ENCODE measurements around the gene STAM.

STAM gene

DNA sequence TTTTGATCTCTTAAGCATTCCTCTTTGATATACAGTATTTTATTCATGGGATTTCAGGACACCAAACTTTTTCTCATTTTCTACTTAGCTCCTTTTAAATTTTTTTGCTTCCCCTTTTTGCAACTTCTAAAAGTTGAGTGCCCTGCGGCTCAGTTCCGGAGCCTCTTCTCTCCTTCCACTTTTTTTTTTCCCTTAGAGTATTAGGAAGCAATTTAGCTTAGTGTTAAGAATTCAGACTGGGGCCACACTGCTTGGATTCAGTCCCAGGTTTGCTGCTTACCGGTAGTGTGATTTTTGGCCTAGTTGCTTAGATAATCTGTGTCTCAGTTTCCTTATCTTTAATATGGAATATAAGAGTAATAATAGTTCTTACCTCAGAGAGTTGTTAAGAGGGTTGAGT, 3.4 kb downstream of the STAM start:
- DNase-seq (ENCODE audit: low spot score), result no peak

DNA sequence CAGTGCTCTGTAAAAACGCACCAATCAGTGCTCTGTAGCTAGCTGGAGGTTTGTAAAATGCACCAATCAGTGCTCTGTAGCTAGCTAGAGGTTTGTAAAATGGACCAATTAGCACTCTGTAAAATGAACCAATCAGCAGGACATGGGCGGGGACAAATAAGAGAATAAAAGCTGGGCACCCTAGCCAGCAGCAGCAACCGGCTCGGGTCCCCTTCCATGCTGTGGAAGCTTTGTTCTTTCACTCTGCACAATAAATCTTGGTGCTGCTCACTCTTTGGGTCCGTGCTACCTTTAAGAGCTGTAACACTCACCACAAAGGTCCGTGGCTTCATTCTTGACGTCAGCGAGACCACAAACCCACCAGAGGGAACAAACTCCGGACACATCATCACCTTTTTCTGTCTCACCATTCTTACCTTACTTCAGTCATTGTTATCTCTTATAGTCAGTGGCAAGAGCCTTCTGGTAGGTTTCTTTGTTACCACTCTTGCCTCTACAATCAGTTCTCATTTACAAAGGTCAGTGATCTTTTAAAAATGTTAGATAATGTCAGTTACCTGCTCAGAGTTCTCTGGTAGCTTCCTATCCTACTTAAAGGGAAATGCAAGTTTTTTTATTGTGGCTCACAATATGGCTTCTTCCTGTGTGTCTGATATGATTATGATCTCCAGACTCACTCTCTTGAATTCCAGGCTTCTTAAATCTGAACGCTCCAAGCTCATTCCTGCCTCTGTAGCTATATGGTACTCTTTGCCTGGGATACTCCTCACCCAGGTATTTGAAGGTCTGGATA, 4.5 kb downstream of the STAM start:
- DNase-seq (ENCODE audit: low spot score), result no peak

DNA sequence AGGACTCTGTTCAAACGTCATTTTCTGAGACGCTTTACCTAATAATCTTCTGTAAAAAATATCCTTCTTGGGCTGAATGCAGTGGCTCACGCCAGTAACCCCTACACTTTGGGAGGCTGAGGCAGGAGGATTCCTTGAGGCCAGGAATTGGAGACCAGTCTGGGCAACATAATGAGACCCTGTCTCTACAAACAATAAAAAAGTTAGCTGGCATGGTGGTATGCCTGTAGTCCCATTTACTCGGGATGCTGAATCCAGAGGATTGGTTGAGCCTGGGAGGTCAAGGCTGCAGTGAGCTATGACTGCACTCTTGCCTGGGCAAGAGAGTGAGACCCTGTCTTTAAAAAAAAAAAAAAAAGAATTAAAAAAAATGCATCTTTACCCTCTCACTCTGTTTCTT, 5.1 kb downstream of the STAM start:
- DNase-seq (ENCODE audit: low spot score), result no peak

DNA sequence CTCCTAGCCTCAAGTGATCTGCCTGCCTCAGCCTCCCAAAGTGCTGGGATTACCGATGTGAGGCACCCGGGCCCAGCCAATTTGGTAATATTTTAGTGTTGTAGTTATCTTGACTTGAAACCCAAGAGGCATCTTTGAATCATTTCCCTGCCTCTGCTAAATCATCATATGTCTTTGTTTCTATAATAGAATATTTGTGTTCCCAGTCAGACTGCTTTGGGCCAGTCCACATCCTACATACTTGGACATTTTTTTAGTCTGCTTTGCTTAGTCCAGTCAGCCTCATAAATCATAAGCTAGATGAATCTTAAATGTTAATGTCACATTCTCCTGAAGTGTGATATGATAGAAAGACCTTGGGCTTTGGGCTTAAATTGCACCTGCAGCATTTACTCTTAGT, 5.9 kb downstream of the STAM start:
- DNase-seq (ENCODE audit: low spot score), result no peak

GRCh38 chr10:17650416-17650815, 6.5 kb downstream of the STAM start:
- DNase-seq (ENCODE audit: low spot score), result no peak

- no peak for DNase-seq (ENCODE audit: low spot score)
Measured at GRCh38 chr10:17651896-17652295, 7.9 kb downstream of the STAM start.

DNA sequence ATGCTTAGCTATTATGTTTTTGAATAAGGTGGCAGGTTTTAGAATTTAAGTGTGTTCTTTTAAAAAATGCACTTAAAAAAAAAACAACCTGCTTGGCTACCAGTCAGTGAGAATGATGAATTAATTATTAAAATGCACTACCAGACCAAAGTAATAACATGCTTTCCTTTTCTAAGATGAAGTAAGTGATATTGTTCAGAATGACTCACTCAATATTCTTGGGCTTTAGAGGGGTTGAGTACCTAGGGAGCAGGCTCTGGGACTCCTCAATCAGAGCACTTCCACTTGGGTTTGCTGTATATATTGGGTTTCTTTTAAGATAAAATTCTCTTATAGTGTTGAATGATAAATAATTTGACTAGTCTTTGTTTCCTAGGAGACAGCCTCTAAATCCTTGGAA, 8.6 kb downstream of the STAM start:
- DNase-seq (ENCODE audit: low spot score), result no peak

- no peak for DNase-seq (ENCODE audit: low spot score)
Measured at GRCh38 chr10:17655009-17655408, 11.1 kb downstream of the STAM start.

DNA sequence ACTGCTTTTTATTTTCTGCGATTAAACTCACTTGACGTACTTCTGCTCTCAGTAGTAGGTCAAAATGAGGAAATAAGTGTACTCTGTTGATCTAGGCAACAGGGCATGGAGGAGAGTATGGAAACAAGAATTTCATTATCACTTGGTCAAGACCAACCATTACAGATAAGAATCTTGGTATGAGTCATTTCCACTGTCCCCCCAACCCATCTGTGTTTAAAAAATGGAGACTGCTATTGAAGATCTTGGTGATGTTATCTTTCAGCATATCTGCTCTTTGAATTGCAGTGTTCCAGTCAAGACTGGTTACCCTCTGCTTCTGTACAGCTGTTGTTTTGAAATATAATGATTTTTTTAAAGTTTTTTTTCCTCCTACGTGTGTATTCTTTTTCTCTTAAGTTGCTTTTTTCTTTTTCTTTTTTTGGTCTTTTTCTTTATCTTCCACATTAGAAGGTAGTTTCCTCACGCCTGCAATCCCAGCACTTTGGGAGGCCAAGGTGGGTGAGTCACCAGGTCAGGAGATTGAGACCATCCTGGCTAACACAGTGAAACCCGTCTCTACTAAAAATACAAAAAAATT, 11.7 kb downstream of the STAM start:
- DNase-seq (ENCODE audit: low spot score), result peak; percentile 12

GRCh38 chr10:17657103-17657500, 13.2 kb downstream of the STAM start:
- no peak for DNase-seq (ENCODE audit: low spot score)

DNA sequence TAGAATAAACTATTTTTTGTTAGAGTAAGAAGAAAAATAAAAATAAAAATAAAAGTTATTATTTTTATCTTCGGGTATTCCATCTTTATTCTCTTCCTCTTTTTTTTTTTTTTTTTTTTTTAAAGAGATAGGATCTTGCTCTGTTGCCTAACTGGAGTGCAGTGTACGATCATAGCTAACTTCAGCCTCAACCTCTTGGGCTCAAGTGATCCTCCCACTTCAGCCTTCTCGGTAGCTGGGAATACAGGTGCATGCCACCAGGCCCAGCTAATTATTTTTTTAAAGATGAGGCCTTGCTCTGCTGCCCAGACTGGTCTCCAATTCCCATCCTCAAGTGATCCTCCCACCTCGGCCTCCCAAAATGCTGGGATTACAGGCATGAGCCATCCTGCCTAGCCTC, 15.4 kb downstream of the STAM start:
- no peak for DNase-seq (ENCODE audit: low spot score)

DNA sequence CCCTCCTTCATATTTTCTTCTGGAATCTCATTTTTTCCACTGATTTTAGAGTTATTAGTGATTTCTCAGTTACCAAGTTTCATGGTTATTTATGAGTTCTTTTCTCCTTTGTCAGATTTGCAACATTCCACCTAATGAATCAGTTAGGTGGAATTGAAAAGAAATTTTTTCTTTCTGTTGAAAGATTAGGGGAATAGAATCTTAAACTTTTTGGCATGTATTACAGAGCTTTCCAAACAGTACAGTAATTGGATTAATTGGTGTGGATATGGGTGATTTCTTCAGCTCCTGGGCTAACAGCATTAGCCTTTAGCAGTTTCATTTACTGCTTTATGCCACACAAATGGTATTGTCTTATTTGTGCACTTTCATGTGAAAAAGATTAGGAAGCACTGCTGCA, 17.0 kb downstream of the STAM start:
- no peak for DNase-seq (ENCODE audit: low spot score)

- DNase-seq (ENCODE audit: low spot score), result no peak
Measured at GRCh38 chr10:17661510-17661909, 17.6 kb downstream of the STAM start.

GRCh38 chr10:17662193-17663138, 18.5 kb downstream of the STAM start:
- DNase-seq (ENCODE audit: low spot score), result no peak

DNA sequence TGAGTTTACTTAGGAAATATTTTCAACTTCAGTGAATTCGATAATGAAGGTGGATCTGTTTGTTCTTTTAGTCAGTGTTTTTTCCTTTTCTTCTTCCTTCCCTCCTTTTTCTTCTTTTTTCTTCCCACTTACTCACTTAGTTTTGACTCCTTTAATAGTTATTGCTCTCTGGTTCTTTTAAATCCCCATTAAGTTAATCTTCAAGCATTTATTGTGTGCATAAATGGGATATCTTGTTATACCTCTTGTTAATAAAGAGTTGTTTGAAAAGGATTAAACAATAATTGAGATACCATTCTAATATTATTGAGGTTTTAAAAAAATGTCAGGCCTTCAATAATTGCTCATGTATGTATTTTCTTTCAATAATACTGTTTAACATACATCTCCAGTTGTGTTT, 19.5 kb downstream of the STAM start:
- DNase-seq (ENCODE audit: low spot score), result no peak

DNA sequence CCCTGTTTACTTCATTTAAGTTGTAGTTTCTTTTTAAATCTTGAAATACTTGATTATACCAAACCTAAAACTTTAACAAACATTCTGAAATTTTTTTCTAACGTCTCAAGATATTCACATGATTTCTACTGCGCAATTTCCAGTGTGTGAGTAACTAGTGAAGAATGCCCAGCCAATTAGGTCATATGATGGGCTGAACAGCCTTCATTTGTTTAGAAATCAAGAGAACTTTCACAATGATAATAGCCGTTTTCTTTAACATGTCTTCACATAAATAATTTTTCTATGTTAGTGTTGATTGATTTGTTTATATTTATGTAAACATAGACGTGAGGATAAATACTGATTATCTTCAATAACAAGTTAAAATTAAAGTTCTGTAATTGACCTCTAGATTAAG, 21.8 kb downstream of the STAM start:
- no peak for DNase-seq (ENCODE audit: low spot score)

- no peak for DNase-seq (ENCODE audit: low spot score)
Measured at GRCh38 chr10:17668435-17669184, 24.7 kb downstream of the STAM start.

GRCh38 chr10:17669185-17669872, 25.4 kb downstream of the STAM start:
- DNase-seq (ENCODE audit: low spot score), result no peak

DNA sequence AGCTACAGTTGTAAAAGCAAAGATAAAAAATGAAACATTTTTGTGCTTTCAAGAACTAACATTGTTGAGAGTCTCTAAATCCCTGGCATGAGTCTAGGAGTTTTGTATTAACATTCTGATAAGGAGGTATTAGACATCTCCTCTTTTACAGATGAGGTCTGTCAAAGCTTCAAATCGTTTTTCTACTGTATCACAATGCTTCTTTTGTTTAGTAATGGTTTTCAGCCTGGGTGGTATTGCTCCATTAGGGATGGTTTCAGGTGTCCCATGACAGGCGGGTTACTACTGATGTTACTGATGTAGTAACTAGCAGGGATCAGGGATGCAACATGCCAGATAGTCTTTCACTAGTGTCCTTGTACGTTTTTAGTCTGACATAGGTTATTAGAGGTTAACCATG, 27.4 kb downstream of the STAM start:
- DNase-seq (ENCODE audit: low spot score), result no peak

GRCh38 chr10:17673471-17674061, 29.6 kb downstream of the STAM start:
- no peak for DNase-seq (ENCODE audit: low spot score)

- DNase-seq (ENCODE audit: low spot score), result no peak
Measured at GRCh38 chr10:17674566-17674965, 30.6 kb downstream of the STAM start.
